Lower leg skin (tissue), 3 donors: ENCODE results near the gene AACS.

Source experiments
- POLR2A ChIP-seq, 2 donors: fragments of 450-650 bp; IDR thresholded peaks; one replicate each; pipeline ENCODE4 v1.6.1; 2016 to 2017; ENCODE audit warnings: antibody characterized with exemption in 2 of 2, mild to moderate bottlenecking in 1 of 2, moderate library complexity in 1 of 2
- TF ChIP-seq, protein P1 (sequence below), 3 donors: fragments of 450-650 bp; IDR thresholded peaks; one replicate each; pipeline ENCODE4 v1.5.1; 2016; ENCODE audit warnings: antibody characterized with exemption in 3 of 3, mild to moderate bottlenecking in 3 of 3, moderate library complexity in 2 of 3

- TF ChIP-seq, protein P1, sequence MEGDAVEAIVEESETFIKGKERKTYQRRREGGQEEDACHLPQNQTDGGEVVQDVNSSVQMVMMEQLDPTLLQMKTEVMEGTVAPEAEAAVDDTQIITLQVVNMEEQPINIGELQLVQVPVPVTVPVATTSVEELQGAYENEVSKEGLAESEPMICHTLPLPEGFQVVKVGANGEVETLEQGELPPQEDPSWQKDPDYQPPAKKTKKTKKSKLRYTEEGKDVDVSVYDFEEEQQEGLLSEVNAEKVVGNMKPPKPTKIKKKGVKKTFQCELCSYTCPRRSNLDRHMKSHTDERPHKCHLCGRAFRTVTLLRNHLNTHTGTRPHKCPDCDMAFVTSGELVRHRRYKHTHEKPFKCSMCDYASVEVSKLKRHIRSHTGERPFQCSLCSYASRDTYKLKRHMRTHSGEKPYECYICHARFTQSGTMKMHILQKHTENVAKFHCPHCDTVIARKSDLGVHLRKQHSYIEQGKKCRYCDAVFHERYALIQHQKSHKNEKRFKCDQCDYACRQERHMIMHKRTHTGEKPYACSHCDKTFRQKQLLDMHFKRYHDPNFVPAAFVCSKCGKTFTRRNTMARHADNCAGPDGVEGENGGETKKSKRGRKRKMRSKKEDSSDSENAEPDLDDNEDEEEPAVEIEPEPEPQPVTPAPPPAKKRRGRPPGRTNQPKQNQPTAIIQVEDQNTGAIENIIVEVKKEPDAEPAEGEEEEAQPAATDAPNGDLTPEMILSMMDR (IDR thresholded peaks at IDR 0.05) = no peak
- TF ChIP-seq POLR2A (IDR thresholded peaks at IDR 0.05) = no peak
Observed at GRCh38 chr12:125111403-125111802, 46.2 kb downstream of the AACS start.
